ENCODE results near the gene SLC6A16.

DNA sequence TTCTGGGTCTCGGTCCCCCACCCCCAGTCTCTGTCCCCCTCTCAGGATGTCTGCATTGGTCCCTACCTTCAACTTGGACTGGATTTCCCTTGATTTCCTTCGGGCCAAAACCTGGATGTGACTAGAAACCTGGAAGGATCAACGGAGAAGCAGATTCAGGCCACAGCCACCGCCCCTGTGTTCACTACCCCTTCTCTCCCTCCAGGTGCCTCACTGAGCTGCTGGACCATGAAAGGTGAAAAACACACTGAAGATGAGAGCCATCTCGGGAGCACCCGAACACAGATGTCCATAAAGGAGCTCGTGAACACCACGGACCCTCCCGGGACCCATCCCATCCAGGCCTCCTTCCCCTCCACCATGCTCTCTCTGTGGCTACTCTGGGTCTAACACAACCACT, 32.2 kb upstream of the SLC6A16 start:
- TF ChIP-seq, protein P1, sequence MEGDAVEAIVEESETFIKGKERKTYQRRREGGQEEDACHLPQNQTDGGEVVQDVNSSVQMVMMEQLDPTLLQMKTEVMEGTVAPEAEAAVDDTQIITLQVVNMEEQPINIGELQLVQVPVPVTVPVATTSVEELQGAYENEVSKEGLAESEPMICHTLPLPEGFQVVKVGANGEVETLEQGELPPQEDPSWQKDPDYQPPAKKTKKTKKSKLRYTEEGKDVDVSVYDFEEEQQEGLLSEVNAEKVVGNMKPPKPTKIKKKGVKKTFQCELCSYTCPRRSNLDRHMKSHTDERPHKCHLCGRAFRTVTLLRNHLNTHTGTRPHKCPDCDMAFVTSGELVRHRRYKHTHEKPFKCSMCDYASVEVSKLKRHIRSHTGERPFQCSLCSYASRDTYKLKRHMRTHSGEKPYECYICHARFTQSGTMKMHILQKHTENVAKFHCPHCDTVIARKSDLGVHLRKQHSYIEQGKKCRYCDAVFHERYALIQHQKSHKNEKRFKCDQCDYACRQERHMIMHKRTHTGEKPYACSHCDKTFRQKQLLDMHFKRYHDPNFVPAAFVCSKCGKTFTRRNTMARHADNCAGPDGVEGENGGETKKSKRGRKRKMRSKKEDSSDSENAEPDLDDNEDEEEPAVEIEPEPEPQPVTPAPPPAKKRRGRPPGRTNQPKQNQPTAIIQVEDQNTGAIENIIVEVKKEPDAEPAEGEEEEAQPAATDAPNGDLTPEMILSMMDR (IDR thresholded peaks at IDR 0.05): no peak
- no peak for TF ChIP-seq POLR2AphosphoS5 (IDR thresholded peaks at IDR 0.05; ENCODE audit: low read depth, low read length)
- TF ChIP-seq, protein P2, sequence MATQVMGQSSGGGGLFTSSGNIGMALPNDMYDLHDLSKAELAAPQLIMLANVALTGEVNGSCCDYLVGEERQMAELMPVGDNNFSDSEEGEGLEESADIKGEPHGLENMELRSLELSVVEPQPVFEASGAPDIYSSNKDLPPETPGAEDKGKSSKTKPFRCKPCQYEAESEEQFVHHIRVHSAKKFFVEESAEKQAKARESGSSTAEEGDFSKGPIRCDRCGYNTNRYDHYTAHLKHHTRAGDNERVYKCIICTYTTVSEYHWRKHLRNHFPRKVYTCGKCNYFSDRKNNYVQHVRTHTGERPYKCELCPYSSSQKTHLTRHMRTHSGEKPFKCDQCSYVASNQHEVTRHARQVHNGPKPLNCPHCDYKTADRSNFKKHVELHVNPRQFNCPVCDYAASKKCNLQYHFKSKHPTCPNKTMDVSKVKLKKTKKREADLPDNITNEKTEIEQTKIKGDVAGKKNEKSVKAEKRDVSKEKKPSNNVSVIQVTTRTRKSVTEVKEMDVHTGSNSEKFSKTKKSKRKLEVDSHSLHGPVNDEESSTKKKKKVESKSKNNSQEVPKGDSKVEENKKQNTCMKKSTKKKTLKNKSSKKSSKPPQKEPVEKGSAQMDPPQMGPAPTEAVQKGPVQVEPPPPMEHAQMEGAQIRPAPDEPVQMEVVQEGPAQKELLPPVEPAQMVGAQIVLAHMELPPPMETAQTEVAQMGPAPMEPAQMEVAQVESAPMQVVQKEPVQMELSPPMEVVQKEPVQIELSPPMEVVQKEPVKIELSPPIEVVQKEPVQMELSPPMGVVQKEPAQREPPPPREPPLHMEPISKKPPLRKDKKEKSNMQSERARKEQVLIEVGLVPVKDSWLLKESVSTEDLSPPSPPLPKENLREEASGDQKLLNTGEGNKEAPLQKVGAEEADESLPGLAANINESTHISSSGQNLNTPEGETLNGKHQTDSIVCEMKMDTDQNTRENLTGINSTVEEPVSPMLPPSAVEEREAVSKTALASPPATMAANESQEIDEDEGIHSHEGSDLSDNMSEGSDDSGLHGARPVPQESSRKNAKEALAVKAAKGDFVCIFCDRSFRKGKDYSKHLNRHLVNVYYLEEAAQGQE (IDR thresholded peaks at IDR 0.05; ENCODE audit: insufficient read depth in 1 of 2, low read depth in 2 of 2, low read length in 1 of 2): no peak
- no peak for TF ChIP-seq SIN3A (IDR thresholded peaks at IDR 0.05; ENCODE audit: borderline replicate concordance, insufficient read depth, low read depth, low read length)
- no peak for TF ChIP-seq TCF7L2 (IDR thresholded peaks at IDR 0.05; ENCODE audit: low read depth, low read length)

All from Panc1 (cell line).